GM10266 (cell line): Measurements from ENCODE around the gene GOLM1.
"Not testable (repeated sequence)": the region's sequence is repeated elsewhere in the genome, so short reads cannot be mapped to it uniquely, and the experiment has no call there.

Source experiments
- DNase-seq: peaks from one replicate; pipeline ENCODE4 v3.0.0; 2012; ENCODE audit errors: extremely low spot score
- CTCF ChIP-seq: IDR thresholded peaks from 2 replicates; pipeline ENCODE4 v1.5.1; 2012; ENCODE audit warnings: mild to moderate bottlenecking, low read depth; ENCODE audit not compliant: control insufficient read depth, insufficient read depth; ENCODE audit errors: missing control alignments

GOLM1 gene

GRCh38 chr9:86052556-86053468, 46.5 kb downstream of the GOLM1 start:
- DNase-seq, result no peak
- TF ChIP-seq CTCF, result no peak

GRCh38 chr9:86048018-86048742, 51.2 kb downstream of the GOLM1 start:
- not testable (repeated sequence) for DNase-seq

DNA sequence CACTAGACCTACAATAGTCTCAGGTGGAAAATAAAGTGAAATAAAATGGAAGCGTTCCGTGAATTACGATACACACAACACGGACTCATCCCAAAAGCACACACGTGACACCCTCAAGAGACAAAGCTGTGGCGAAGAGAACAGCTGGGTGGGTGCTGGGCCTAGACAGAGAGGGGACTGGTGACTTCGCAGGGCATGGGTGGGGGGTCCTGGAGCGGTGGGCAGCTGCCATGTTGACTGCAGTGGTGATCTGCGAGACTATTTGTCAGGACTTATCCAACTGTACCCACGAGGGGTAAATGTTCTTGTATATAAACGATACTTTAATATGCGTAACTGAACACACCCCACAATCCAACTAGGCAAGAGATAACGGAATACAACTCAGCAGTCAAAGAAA, 52.0 kb downstream of the GOLM1 start:
- DNase-seq, result no peak
- TF ChIP-seq CTCF, result no peak

GRCh38 chr9:86046930-86047341, 52.4 kb downstream of the GOLM1 start:
- no peak for DNase-seq
- no peak for TF ChIP-seq CTCF

GRCh38 chr9:86046071-86046636, 53.2 kb downstream of the GOLM1 start:
- TF ChIP-seq CTCF, result no peak
- no peak for DNase-seq

DNA sequence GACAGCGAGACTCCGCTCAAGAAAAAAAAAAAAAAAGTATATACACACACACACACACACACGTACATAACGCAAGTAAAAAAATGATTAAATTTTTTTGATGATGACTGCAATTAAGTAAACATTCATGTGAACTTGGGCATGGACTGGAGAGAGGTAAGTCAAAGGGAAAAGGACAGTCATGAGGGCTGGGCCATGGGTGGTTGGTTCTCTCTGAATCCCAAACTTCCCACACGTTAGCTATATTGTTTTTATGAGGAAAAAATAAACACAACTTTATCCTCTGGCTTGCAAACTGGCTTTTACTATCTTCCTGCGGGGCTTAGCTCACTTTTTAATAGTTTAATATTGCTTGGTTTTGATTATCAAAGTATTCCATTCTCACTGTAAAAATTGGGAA, 53.7 kb downstream of the GOLM1 start:
- no peak for DNase-seq

More for the DNA sequence above, 53.7 kb downstream of the GOLM1 start:
- TF ChIP-seq CTCF, result no peak
